Activated CD4-positive, alpha-beta memory T cell treated with anti-CD3 and anti-CD28 coated beads for 36 hours (primary cell): ENCODE measurements around the gene SLC39A8. TPM values are rescaled to one million over a fixed set of nuclear protein-coding genes. Genes with fewer than 3 reads are reported as not detected.
"Not testable (repeated sequence)": the region's sequence is repeated elsewhere in the genome, so short reads cannot be mapped to it uniquely, and the experiment has no call there.

Experiments used
- CTCF ChIA-PET: fragments of 350-600 bp; sonication (Branson Sonifier 250); formaldehyde crosslinking; loops from one replicate; lab custom pipeline; 2021; ENCODE audit warnings: antibody characterized with exemption, inconsistent platforms; lab: Charles Lee
- POLR2A ChIA-PET: fragments of 350-600 bp; sonication (Branson Sonifier 250); formaldehyde crosslinking; loops from one replicate; lab custom pipeline; 2021; ENCODE audit warnings: antibody characterized with exemption; lab: Charles Lee
- DNase-seq: peaks from one replicate; pipeline ENCODE4 v3.0.0-alpha.2; 2020
- H3K27ac Mint-ChIP-seq: one replicate; pipeline ENCODE4 v1.8.0; 2021; ENCODE audit warnings: mixed read lengths
- H3K27me3 Mint-ChIP-seq: one replicate; pipeline ENCODE4 v1.8.0; 2021; ENCODE audit warnings: mixed read lengths
- H3K36me3 Mint-ChIP-seq: one replicate; pipeline ENCODE4 v1.8.0; 2021; ENCODE audit warnings: mixed read lengths
- H3K4me1 Mint-ChIP-seq: one replicate; pipeline ENCODE4 v1.8.0; 2021; ENCODE audit warnings: low read depth, mixed read lengths
- H3K4me3 Mint-ChIP-seq: one replicate; pipeline ENCODE4 v1.8.0; 2021; ENCODE audit warnings: mild to moderate bottlenecking, mixed read lengths
- H3K9me3 Mint-ChIP-seq: one replicate; pipeline ENCODE4 v1.8.0; 2021; ENCODE audit warnings: mixed read lengths
- intact Hi-C: fragments of 100-400 bp; cut with micrococcal nuclease; formaldehyde crosslinking; loops from one replicate; pipeline ENCODE4 v1.15.1; 2023
- total RNA-seq, 2 experiments: library from RNA; stranded (reverse); gene quantifications; one replicate each; pipeline ENCODE4 v1.2.3, GENCODE V29; 2021

SLC39A8 gene
- total RNA-seq, 2 experiments from 2014 or later, result 64.6 to 66.9 TPM

DNA sequence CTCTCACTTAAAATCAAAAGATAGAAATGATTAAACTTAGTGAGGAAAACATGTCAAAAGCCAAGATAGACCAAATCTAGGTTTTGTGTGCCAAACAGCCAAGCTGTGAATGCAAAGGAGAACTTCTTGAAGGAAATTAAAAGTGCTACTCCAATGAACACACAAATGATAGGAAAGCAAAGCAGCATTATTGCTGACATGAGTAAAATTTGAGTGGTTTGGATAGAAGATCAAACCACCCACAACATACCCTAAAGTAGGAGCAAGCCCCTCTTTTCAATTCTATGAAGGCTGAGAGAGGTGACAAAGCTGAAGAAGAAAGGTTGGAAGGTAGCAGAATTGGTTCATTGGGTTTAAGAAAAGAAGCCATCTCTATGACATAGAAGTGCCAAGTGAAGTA, 56.8 kb downstream of the SLC39A8 start:
- Mint-ChIP-seq H3K27ac (no peak overlapping the region), H3K27me3 (no peaks in the 10 kb centered on the region), H3K4me1 (no peaks in the 10 kb centered on the region), H3K4me3 (no peak overlapping the region), H3K36me3 (peaks cover 19% of the 10 kb centered on the region), H3K9me3 (no peaks in the 10 kb centered on the region)
- DNase-seq, result no peak
- ChIA-PET POLR2A (no interaction called here), CTCF (interaction anchor here (1.4 kb wide), 1 partner anchor 11 kb away, joined by 7 read pairs; no protein-coding TSS in a partner anchor)
- intact Hi-C loops, result no loop called here

DNA sequence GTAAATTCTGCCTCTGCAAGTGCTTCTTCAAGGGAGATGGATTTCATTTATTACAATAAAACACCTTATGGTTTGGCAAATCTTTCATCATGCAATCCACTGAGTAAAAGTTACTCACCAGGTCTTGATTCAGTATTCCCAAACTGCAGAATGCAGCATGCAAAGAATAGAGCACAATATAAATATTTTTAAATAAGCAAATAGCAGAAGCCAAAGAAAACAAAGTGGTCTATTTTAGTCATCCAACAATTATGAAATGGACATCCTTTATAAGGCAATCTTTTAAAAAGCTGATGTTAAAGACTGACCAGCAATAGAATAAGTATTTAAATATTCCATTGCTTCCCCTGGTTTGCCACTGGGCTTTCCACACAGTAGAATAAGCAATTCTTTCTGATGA, 59.5 kb downstream of the SLC39A8 start:
- Mint-ChIP-seq H3K4me1 (peaks cover 5% of the 10 kb centered on the region), H3K9me3 (no peaks in the 10 kb centered on the region), H3K27me3 (no peaks in the 10 kb centered on the region), H3K36me3 (peaks cover 11% of the 10 kb centered on the region), H3K27ac (no peak overlapping the region), H3K4me3 (no peak overlapping the region)
- intact Hi-C loops, result no loop called here
- ChIA-PET CTCF (no interaction called here), POLR2A (no interaction called here)
- no peak for DNase-seq

DNA sequence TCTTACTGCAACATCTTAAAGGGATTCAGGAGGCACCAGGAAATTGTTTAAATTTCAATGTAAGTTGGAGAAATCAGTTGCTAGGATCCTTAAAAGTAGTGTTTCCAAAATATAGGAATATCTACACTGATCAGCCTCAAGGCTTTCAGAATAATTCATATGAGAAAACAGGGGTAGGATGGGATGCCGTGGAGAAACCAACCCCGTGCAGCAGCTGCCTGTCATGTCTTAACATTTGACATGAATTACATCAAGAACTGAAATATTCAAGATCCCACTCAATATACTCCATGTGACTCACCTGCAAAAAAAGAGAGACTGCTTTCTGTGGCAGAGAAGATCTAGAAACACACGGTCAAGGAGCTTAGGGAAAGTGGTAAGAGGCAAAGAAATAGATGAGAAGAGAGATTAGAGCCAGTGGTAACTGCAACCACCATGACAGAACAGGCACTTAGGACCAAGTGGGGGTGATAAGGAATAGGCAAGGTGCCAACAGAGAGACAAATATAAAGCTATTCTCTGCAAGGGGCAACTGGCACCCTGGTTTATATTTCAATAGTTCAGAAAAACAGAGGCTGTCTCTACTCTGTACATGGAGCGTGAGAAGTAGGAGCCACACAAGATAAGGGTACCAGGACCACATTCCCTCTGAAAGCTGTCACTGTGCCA, 64.0 kb downstream of the SLC39A8 start:
- H3K27ac Mint-ChIP-seq, result no peak overlapping the region
- peaks cover 5% of the 10 kb centered on the region for H3K4me1 Mint-ChIP-seq
- H3K36me3 Mint-ChIP-seq, result peaks cover 26% of the 10 kb centered on the region
- H3K9me3 Mint-ChIP-seq, result peaks cover 6% of the 10 kb centered on the region
- no peak overlapping the region for H3K4me3 Mint-ChIP-seq
- CTCF ChIA-PET, result interaction anchor here (1.0 kb wide), 1 partner anchor 19 kb away, joined by 3 read pairs; no protein-coding TSS in a partner anchor
- POLR2A ChIA-PET, result no interaction called here
- DNase-seq, result no peak
- intact Hi-C loops, result no loop called here
- no peaks in the 10 kb centered on the region for H3K27me3 Mint-ChIP-seq

- DNase-seq, H3K4me3 Mint-ChIP-seq, POLR2A ChIA-PET, H3K27ac Mint-ChIP-seq, H3K4me1 Mint-ChIP-seq, H3K27me3 Mint-ChIP-seq, CTCF ChIA-PET, H3K9me3 Mint-ChIP-seq, intact Hi-C loops: not testable (repeated sequence)
- peaks cover 24% of the 10 kb centered on the region for H3K36me3 Mint-ChIP-seq
These were observed 72.0 kb downstream of the SLC39A8 start for GRCh38 chr4:102273317-102273716.

GRCh38 chr4:102272318-102272717, 73.0 kb downstream of the SLC39A8 start:
- Mint-ChIP-seq H3K4me1 (no peaks in the 10 kb centered on the region), H3K27ac (no peak overlapping the region), H3K9me3 (no peaks in the 10 kb centered on the region), H3K27me3 (no peaks in the 10 kb centered on the region), H3K36me3 (peaks cover 26% of the 10 kb centered on the region), H3K4me3 (no peak overlapping the region)
- POLR2A ChIA-PET, result no interaction called here
- no peak for DNase-seq
- intact Hi-C loops, result no loop called here
- CTCF ChIA-PET, result interaction anchor here (0.8 kb wide), 1 partner anchor 158 kb away, joined by 4 read pairs; no protein-coding TSS in a partner anchor

GRCh38 chr4:102268355-102268754, 76.9 kb downstream of the SLC39A8 start:
- peaks cover 6% of the 10 kb centered on the region for H3K4me1 Mint-ChIP-seq

DNA sequence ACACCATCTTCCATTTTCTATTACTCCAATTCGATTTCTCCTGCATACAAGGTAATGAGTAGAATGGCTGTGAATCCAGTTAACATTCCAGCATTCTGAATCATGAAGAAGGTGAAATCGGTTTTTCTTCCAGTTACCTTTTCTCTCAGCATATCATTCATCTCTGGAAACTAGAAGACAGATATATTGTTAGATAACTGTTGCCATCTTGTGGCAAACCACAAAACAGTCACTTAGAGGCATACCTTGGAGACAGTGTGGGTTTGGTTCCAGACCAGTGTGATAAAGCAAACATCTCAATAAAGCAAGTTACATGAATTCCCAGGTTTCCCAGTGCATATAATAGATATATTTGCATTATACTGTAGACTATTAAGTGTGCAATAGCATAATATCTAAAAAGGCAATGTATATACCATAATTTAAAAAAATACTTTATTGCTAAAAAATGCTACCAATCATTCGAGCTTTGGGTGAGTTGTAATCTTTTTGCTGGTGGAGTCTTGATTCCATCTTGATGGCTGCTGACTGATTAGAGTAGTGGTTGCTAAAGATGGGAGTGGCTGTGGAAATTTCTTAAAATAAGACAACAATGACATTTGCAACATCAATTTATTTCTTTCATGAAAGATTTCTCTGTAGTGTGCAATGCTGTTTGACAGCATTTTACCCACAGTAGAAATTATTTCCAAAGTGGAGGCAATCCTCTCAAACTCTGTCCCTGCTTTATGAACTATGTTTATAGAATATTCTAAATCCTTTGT, 82.1 kb downstream of the SLC39A8 start:
- peak; percentile 13 for DNase-seq
- Mint-ChIP-seq H3K4me3 (no peak overlapping the region), H3K36me3 (peaks cover 14% of the 10 kb centered on the region), H3K9me3 (no peaks in the 10 kb centered on the region), H3K4me1 (peaks cover 10% of the 10 kb centered on the region), H3K27ac (no peak overlapping the region), H3K27me3 (no peaks in the 10 kb centered on the region)
- intact Hi-C loops, result loop anchor here (2.0 to 10.0 kb wide), 3 partner anchors 82 to 1098 kb away; partner anchors contain the start of genes BDH2 and SLC39A8
- ChIA-PET POLR2A (no interaction called here), CTCF (interaction anchor here (1.2 to 1.8 kb wide), 3 partner anchors 46 to 532 kb away, joined by 3 to 4 read pairs (median 3); no protein-coding TSS in a partner anchor)

More at GRCh38 chr4:102268355-102268754, 76.9 kb downstream of the SLC39A8 start:
- POLR2A ChIA-PET, result no interaction called here
- intact Hi-C loops, result loop anchor here (10.0 kb wide), 2 partner anchors 826 to 1104 kb away; partner anchors contain the start of gene BDH2
- CTCF ChIA-PET, result no interaction called here
- H3K4me3 Mint-ChIP-seq, result no peak overlapping the region
- no peaks in the 10 kb centered on the region for H3K27me3 Mint-ChIP-seq
- H3K27ac Mint-ChIP-seq, result no peak overlapping the region
- DNase-seq, result no peak
- H3K9me3 Mint-ChIP-seq, result no peaks in the 10 kb centered on the region
- H3K36me3 Mint-ChIP-seq, result peaks cover 14% of the 10 kb centered on the region

DNA sequence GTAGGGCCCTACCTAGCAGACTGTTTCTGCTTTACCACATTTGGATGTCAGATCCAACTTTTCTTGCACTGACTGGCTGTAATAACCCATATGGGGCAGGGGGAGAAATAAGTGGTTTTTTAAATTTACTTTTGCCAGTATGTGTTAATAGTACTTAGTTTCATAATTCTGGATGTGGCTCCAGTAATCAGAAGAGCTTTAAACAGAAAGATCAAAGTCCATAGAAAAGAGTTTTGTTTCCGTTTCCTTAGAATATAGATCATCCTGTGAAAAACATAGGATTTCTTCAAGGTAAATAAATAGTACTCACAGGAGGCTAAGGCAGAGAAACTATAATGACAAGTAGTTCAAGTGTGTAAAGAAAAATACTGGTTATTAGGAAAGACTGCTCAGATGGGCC, 85.6 kb downstream of the SLC39A8 start:
- intact Hi-C loops, result loop anchor here (5.0 to 10.0 kb wide), 3 partner anchors 368 to 1095 kb away; partner anchors contain the start of gene BDH2
- H3K4me3 Mint-ChIP-seq, result no peak overlapping the region
- peaks cover 10% of the 10 kb centered on the region for H3K4me1 Mint-ChIP-seq
- H3K27ac Mint-ChIP-seq, result no peak overlapping the region
- ChIA-PET CTCF (interaction anchor here (1.8 kb wide), 1 partner anchor 40 kb away, joined by 7 read pairs; no protein-coding TSS in a partner anchor), POLR2A (no interaction called here)
- H3K27me3 Mint-ChIP-seq, result no peaks in the 10 kb centered on the region
- H3K36me3 Mint-ChIP-seq, result peaks cover 3% of the 10 kb centered on the region
- H3K9me3 Mint-ChIP-seq, result no peaks in the 10 kb centered on the region
- no peak for DNase-seq

- H3K27ac Mint-ChIP-seq, result no peak overlapping the region
- POLR2A ChIA-PET, result no interaction called here
- CTCF ChIA-PET, result no interaction called here
- H3K4me1 Mint-ChIP-seq, result peaks cover 10% of the 10 kb centered on the region
- H3K4me3 Mint-ChIP-seq, result no peak overlapping the region
- no peak for DNase-seq
- intact Hi-C loops, result loop anchor here (5.0 kb wide), 1 partner anchor 368 kb away; no protein-coding TSS in a partner anchor
- no peaks in the 10 kb centered on the region for H3K27me3 Mint-ChIP-seq
- H3K9me3 Mint-ChIP-seq, result no peaks in the 10 kb centered on the region
- peaks cover 3% of the 10 kb centered on the region for H3K36me3 Mint-ChIP-seq
These were observed 86.2 kb downstream of the SLC39A8 start for GRCh38 chr4:102259081-102259480.

DNA sequence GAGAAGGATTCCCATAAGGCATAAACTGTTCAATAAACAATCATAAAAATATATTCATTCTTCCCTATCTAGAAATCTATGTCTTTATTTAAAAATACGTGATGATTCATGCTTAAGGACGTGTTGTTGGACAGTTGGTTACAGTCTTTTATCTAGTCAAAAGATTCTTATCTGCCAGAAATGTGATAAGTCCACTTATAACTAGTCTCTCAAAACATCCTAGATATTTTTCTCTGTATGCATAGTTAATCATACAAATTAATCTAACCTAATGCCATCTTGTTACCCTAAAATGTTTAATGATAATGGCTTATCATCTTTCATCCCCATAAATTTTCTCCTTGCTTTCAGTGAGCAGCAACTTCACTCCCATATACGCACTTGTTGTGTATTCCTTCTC, 89.0 kb downstream of the SLC39A8 start:
- no peaks in the 10 kb centered on the region for H3K36me3 Mint-ChIP-seq
- no peak for DNase-seq
- ChIA-PET CTCF (no interaction called here), POLR2A (no interaction called here)
- intact Hi-C loops, result loop anchor here (5.0 kb wide), 1 partner anchor 371 kb away; no protein-coding TSS in a partner anchor
- no peaks in the 10 kb centered on the region for H3K4me1 Mint-ChIP-seq
- H3K27me3 Mint-ChIP-seq, result no peaks in the 10 kb centered on the region
- no peaks in the 10 kb centered on the region for H3K9me3 Mint-ChIP-seq
- H3K4me3 Mint-ChIP-seq, result no peak overlapping the region
- no peak overlapping the region for H3K27ac Mint-ChIP-seq

- POLR2A ChIA-PET, result no interaction called here
- Mint-ChIP-seq H3K27ac (no peak overlapping the region), H3K36me3 (no peaks in the 10 kb centered on the region)
These were observed 91.4 kb downstream of the SLC39A8 start for GRCh38 chr4:102253860-102254259.

DNA sequence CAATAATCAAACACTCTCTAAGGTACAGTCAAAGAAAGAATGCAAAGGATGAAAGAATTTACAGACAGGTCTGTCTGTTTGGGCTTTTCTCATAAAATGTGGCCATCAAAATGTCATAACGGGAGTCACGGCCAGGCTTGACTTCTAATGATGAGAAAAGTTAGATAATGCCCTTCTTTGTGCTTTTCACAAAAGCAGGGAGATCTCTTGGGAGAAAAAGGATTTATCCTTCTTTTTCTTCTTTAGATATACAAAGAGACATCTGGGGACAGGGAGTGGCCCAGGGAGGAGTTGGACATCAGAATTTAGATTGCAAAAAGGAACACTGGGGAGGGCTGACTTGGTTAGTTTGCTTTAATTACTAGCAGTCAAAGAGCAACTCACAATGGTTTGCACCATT, 93.1 kb downstream of the SLC39A8 start:
- Mint-ChIP-seq H3K27ac (no peak overlapping the region), H3K36me3 (no peaks in the 10 kb centered on the region), H3K4me1 (no peaks in the 10 kb centered on the region), H3K27me3 (no peaks in the 10 kb centered on the region), H3K9me3 (no peaks in the 10 kb centered on the region), H3K4me3 (no peak overlapping the region)
- CTCF ChIA-PET, result no interaction called here
- POLR2A ChIA-PET, result no interaction called here
- no peak for DNase-seq
- intact Hi-C loops, result no loop called here

More at GRCh38 chr4:102253860-102254259, 91.4 kb downstream of the SLC39A8 start:
- CTCF ChIA-PET, result no interaction called here
- H3K27me3 Mint-ChIP-seq, result no peaks in the 10 kb centered on the region
- DNase-seq, result no peak
- no peaks in the 10 kb centered on the region for H3K9me3 Mint-ChIP-seq
- no peaks in the 10 kb centered on the region for H3K4me1 Mint-ChIP-seq
- intact Hi-C loops, result no loop called here
- H3K4me3 Mint-ChIP-seq, result no peak overlapping the region
